Measurements from ENCODE around the gene UPB1.

DNA sequence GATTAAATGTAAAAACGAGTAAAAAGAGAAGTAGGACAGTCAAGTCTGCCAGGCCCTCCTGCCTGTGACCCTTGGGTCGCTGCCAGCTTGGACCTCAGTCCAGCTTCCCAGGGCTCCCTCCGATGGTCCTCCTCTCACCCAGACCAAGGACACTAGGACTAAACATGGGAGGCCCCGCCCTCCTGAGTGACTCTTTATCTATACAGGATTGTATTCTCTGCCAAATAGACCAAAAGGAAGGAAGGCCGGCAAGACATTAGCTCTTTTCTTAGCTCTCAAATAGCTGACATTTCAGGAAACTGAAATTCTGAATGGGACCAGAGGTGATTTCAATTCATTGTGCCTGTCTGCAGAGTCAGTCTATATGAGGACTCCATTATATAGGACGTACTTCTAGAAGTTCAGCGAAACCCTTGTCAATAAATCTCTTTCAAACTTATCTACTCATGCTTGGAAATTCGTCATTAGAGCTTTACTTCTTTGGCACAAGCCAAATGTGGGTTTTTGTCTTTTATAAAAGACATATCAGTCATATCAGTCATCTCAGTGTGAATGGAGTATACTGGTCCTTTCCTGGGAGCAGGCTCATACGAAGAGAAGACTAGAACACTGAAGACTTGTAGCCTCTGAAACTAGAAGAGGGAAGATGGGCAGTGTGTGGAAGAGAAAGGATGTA is 39.2 kb upstream of the UPB1 start:
- TF ChIP-seq, protein P1, sequence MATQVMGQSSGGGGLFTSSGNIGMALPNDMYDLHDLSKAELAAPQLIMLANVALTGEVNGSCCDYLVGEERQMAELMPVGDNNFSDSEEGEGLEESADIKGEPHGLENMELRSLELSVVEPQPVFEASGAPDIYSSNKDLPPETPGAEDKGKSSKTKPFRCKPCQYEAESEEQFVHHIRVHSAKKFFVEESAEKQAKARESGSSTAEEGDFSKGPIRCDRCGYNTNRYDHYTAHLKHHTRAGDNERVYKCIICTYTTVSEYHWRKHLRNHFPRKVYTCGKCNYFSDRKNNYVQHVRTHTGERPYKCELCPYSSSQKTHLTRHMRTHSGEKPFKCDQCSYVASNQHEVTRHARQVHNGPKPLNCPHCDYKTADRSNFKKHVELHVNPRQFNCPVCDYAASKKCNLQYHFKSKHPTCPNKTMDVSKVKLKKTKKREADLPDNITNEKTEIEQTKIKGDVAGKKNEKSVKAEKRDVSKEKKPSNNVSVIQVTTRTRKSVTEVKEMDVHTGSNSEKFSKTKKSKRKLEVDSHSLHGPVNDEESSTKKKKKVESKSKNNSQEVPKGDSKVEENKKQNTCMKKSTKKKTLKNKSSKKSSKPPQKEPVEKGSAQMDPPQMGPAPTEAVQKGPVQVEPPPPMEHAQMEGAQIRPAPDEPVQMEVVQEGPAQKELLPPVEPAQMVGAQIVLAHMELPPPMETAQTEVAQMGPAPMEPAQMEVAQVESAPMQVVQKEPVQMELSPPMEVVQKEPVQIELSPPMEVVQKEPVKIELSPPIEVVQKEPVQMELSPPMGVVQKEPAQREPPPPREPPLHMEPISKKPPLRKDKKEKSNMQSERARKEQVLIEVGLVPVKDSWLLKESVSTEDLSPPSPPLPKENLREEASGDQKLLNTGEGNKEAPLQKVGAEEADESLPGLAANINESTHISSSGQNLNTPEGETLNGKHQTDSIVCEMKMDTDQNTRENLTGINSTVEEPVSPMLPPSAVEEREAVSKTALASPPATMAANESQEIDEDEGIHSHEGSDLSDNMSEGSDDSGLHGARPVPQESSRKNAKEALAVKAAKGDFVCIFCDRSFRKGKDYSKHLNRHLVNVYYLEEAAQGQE (IDR thresholded peaks at IDR 0.05; ENCODE audit: insufficient replicate concordance, low read depth): no peak
- TF ChIP-seq, protein P2, sequence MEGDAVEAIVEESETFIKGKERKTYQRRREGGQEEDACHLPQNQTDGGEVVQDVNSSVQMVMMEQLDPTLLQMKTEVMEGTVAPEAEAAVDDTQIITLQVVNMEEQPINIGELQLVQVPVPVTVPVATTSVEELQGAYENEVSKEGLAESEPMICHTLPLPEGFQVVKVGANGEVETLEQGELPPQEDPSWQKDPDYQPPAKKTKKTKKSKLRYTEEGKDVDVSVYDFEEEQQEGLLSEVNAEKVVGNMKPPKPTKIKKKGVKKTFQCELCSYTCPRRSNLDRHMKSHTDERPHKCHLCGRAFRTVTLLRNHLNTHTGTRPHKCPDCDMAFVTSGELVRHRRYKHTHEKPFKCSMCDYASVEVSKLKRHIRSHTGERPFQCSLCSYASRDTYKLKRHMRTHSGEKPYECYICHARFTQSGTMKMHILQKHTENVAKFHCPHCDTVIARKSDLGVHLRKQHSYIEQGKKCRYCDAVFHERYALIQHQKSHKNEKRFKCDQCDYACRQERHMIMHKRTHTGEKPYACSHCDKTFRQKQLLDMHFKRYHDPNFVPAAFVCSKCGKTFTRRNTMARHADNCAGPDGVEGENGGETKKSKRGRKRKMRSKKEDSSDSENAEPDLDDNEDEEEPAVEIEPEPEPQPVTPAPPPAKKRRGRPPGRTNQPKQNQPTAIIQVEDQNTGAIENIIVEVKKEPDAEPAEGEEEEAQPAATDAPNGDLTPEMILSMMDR (IDR thresholded peaks at IDR 0.05; ENCODE audit: insufficient read depth, low read length): no peak
- TF ChIP-seq POLR2AphosphoS5 (IDR thresholded peaks at IDR 0.05; ENCODE audit: low read depth) (no peak), GABPA (IDR thresholded peaks at IDR 0.05; ENCODE audit: low read depth) (no peak)

Measured in HL-60 (cell line).